GM12878 (cell line): Measurements from ENCODE around the gene JAG1. TPM values are rescaled to one million over a fixed set of nuclear protein-coding genes. Genes with fewer than 3 reads are reported as not detected.

Source experiments
- ATAC-seq: fragments of 200-7000 bp; cut with Tn5 transposase; 3 replicates; pipeline ENCODE4 v1.9.1; 2020; ENCODE audit warnings: mild to moderate bottlenecking, moderate library complexity
- BruUV-seq: library from RNA; stranded (reverse); fragments of 400-500 nt; replicated peaks from 2 replicates; lab custom pipeline; 2021; lab: Mats Ljungman, UMichigan
- CTCF ChIA-PET: fragments of 300-600 bp; sonication (Branson Sonifier 250); formaldehyde crosslinking; extraction: SDS; loops from one replicate; lab custom pipeline; 2021; ENCODE audit warnings: inconsistent platforms; lab: Yijun Ruan, JAX
- POLR2A ChIA-PET: fragments of 350-600 bp; formaldehyde crosslinking; extraction: SDS; loops from one replicate; lab custom pipeline; 2021; ENCODE audit warnings: inconsistent platforms; lab: Charles Lee
- RAD21 ChIA-PET: fragments of 300-600 bp; sonication (Branson Sonifier 250); formaldehyde crosslinking; loops from one replicate; lab custom pipeline; 2023; ENCODE audit warnings: antibody characterized with exemption; ENCODE audit not compliant: unreplicated experiment; lab: Charles Lee
- SMC1A ChIA-PET: fragments of 300-600 bp; sonication (Branson Sonifier 250); formaldehyde crosslinking; loops from one replicate; lab custom pipeline; 2023; ENCODE audit not compliant: unreplicated experiment, uncharacterized antibody; lab: Charles Lee
- DNase-seq: peaks from one replicate; pipeline ENCODE4 v3.0.0-alpha.2; 2011; ENCODE audit warnings: low read depth, low spot score
- FAIRE-seq: peaks from 3 replicates; lab custom pipeline; 2011; peaks lifted over from hg19 to GRCh38; lab: Jason Lieb, UNC
- H2AFZ ChIP-seq: 2 replicates; pipeline ENCODE4 v1.6.0; 2011; ENCODE audit warnings: low read depth, low read length, control low read depth; ENCODE audit not compliant: control insufficient read depth
- H3K27ac ChIP-seq: 2 replicates; pipeline ENCODE4 v1.5.1; 2011; ENCODE audit warnings: control low read depth; ENCODE audit not compliant: control insufficient read depth, insufficient read depth
- H3K27me3 ChIP-seq, 2 experiments: replicated peaks in 1 of 2; 2 replicates each; pipeline versions ENCODE4 v1.6.0 to v1.6.1; 2011; ENCODE audit warnings: low read length in 1 of 2; ENCODE audit not compliant: control insufficient read depth in 2 of 2, insufficient read depth in 2 of 2
- H3K36me3 ChIP-seq, 2 experiments: 2 replicates each; pipeline ENCODE4 v1.5.1; 2011; ENCODE audit warnings: low read length in 1 of 2; ENCODE audit not compliant: control insufficient read depth in 2 of 2, insufficient read depth in 2 of 2
- H3K4me1 ChIP-seq: 2 replicates; pipeline ENCODE4 v1.6.1; 2011; ENCODE audit warnings: mild to moderate bottlenecking, low read length, moderate library complexity, mixed read lengths; ENCODE audit not compliant: control insufficient read depth, insufficient read depth
- H3K4me2 ChIP-seq: 2 replicates; pipeline ENCODE4 v1.6.0; 2011; ENCODE audit warnings: control low read depth; ENCODE audit not compliant: control insufficient read depth, insufficient read depth
- H3K4me3 ChIP-seq: fragments of 200-600 bp; sonication (generic); 2 replicates; pipeline ENCODE4 v1.5.1; 2016
- H3K79me2 ChIP-seq: 2 replicates; pipeline ENCODE4 v1.6.0; 2011; ENCODE audit warnings: low read length; ENCODE audit not compliant: control insufficient read depth, insufficient read depth
- H3K9ac ChIP-seq: 2 replicates; pipeline ENCODE4 v1.8.0; 2011; ENCODE audit warnings: low read length, control low read depth, mixed read lengths; ENCODE audit not compliant: control insufficient read depth, insufficient read depth
- H3K9me3 ChIP-seq: replicated peaks from 3 replicates; pipeline ENCODE4 v1.5.1; 2011; ENCODE audit warnings: mild to moderate bottlenecking, low read length; ENCODE audit not compliant: control insufficient read depth, insufficient read depth
- H4K20me1 ChIP-seq: 2 replicates; pipeline ENCODE4 v1.6.0; 2011; ENCODE audit not compliant: control insufficient read depth, insufficient read depth
- BHLHE40 ChIP-seq, 2 experiments: fragments of 450-650 bp in 1 of 2; IDR thresholded peaks; 2 replicates each; pipeline ENCODE4 v1.6.1; 2011 to 2017; ENCODE audit warnings: low read depth in 2 of 2, borderline replicate concordance in 1 of 2, improper control_type of control experiment in 1 of 2, low read length in 1 of 2, mild to moderate bottlenecking in 1 of 2
- CEBPZ ChIP-seq: fragments of 150-350 bp; IDR thresholded peaks from 2 replicates; pipeline ENCODE4 v1.6.1; 2016; ENCODE audit warnings: low read depth, low read length
- CHD4 ChIP-seq: fragments of 200-600 bp; sonication (generic); IDR thresholded peaks from 2 replicates; pipeline ENCODE4 v1.6.1; 2016; ENCODE audit warnings: mild to moderate bottlenecking
- GATAD2B ChIP-seq: fragments of 450-650 bp; conservative IDR thresholded peaks from 2 replicates; pipeline ENCODE4 v1.6.1; 2017; ENCODE audit warnings: low read depth, mild to moderate bottlenecking, moderate library complexity
- HDAC6 ChIP-seq: fragments of 200-600 bp; sonication (generic); IDR thresholded peaks from one replicate; pipeline ENCODE4 v1.8.0; 2017; ENCODE audit warnings: antibody characterized with exemption; ENCODE audit not compliant: unreplicated experiment
- IKZF1 ChIP-seq: fragments of 450-650 bp; conservative IDR thresholded peaks from 2 replicates; pipeline ENCODE4 v1.6.1; 2017; ENCODE audit warnings: antibody characterized with exemption, mild to moderate bottlenecking
- MTA3 ChIP-seq: IDR thresholded peaks from 2 replicates; pipeline ENCODE4 v1.6.1; 2012; ENCODE audit warnings: low read length, inconsistent platforms, borderline replicate concordance
- NFXL1 ChIP-seq: fragments of 450-650 bp; IDR thresholded peaks from 2 replicates; pipeline ENCODE4 v1.6.1; 2017; ENCODE audit warnings: antibody characterized with exemption, mild to moderate bottlenecking, borderline replicate concordance
- POU2F2 ChIP-seq: IDR thresholded peaks from 3 replicates; pipeline ENCODE4 v1.6.1; 2011; ENCODE audit warnings: low read depth, mild to moderate bottlenecking, low read length, borderline replicate concordance
- SKIL ChIP-seq: fragments of 450-650 bp; IDR thresholded peaks from 2 replicates; pipeline ENCODE4 v1.6.1; 2017; ENCODE audit warnings: mild to moderate bottlenecking, low read depth, inconsistent platforms; ENCODE audit not compliant: poor library complexity, severe bottlenecking
- STAT3 ChIP-seq: IDR thresholded peaks from 2 replicates; pipeline ENCODE4 v1.6.1; 2011; ENCODE audit warnings: low read depth, low read length, improper control_type of control experiment
- TCF3 ChIP-seq: IDR thresholded peaks from 2 replicates; pipeline ENCODE4 v1.6.1; 2012; ENCODE audit warnings: low read depth, mild to moderate bottlenecking, low read length, borderline replicate concordance; ENCODE audit not compliant: insufficient read depth
- ZNF24 ChIP-seq: fragments of 450-650 bp; IDR thresholded peaks from 2 replicates; pipeline ENCODE4 v1.6.1; 2017; ENCODE audit warnings: antibody characterized with exemption, mild to moderate bottlenecking
- ZNF384 ChIP-seq: IDR thresholded peaks from 2 replicates; pipeline ENCODE4 v1.6.1; 2012; ENCODE audit warnings: low read depth, mild to moderate bottlenecking, low read length, improper control_type of control experiment, borderline replicate concordance
- WGBS: methylation state at CpG from one replicate; pipeline ENCODE4 v1.1.6; 2016; ENCODE audit warnings: low lambda C conversion rate; ENCODE audit not compliant: insufficient replicate concordance, insufficient coverage; ENCODE audit errors: missing lambda C conversion rate; 5-methylcytosine and 5-hydroxymethylcytosine counted together
- in situ Hi-C: fragments of 300-500 bp; cut with MboI; formaldehyde crosslinking; loops from 9 replicates; pipeline ENCODE4 v1.14.3; 2018; ENCODE audit warnings: mixed read lengths
- intact Hi-C: fragments of 100-400 bp; cut with micrococcal nuclease; formaldehyde crosslinking; loops from one replicate; pipeline ENCODE4 v1.14.2; 2022; ENCODE audit not compliant: unreplicated experiment
- polyA plus RNA-seq, 11 experiments: library from polyadenylated mRNA; depleted of rRNA in 4 of 11; unstranded in 6 of 11; stranded (reverse) in 5 of 11; fragments of >200 nt; fragmentation: Nextera tagmentation in 4 of 11; fragmentation: Illumina TruSeq in 1 of 11; extraction: Ambion mirVana in 4 of 11; extraction: Trizol in 1 of 11; gene quantifications; 1 replicate in 1 of 11; 2 replicates in 10 of 11; pipeline versions ENCODE4 v1.2.1 to v1.2.3, GENCODE V29; 2011 to 2016; ENCODE audit warnings: inconsistent platforms in 2 of 11, missing spikeins in 2 of 11, low read depth in 1 of 11
- total RNA-seq, 4 experiments: library from RNA; depleted of rRNA in 3 of 4; stranded (reverse); fragments of >200 nt in 3 of 4; fragmentation: Illumina TruSeq in 1 of 4; extraction: Trizol in 1 of 4; gene quantifications; 2 replicates each; pipeline versions ENCODE4 v1.2.1 to v1.2.3, GENCODE V29; 2013 to 2021

The JAG1 gene
- total and polyA plus RNA-seq, 10 of the 15 experiments (the other 5 are each of a cell fraction or from before 2014, with no cell fraction given), result 0.66 to 6.9 (median 1.8) TPM

- ChIA-PET RAD21 (no interaction called here), SMC1A (interaction anchor here (0.7 kb wide), 1 partner anchor 18 kb away, joined by 3 read pairs; no protein-coding TSS in a partner anchor), CTCF (no interaction called here), POLR2A (no interaction called here)
- Histone ChIP-seq H3K9ac (no peak overlapping the region), H3K4me1 (no peaks in the 10 kb centered on the region), H3K79me2 (no peaks in the 10 kb centered on the region), H3K9me3 (no peaks in the 10 kb centered on the region; the same call in 1 of the 3 replicates), H3K27ac (no peak overlapping the region), H3K4me2 (no peak overlapping the region), H4K20me1 (no peaks in the 10 kb centered on the region), H3K27me3 (no peaks in the 10 kb centered on the region; a peak in 1 of 4 replicates), H2AFZ (no peak overlapping the region), H3K36me3 (no peaks in the 10 kb centered on the region; a peak in 1 of 4 replicates), H3K4me3 (no peak overlapping the region)
- in situ Hi-C loops (no loop called here), intact Hi-C loops (no loop called here)
- TF ChIP-seq HDAC6 (no peak), MTA3 (no peak), GATAD2B (no peak), CEBPZ (no peak), SKIL (no peak), ZNF384 (no peak), NFXL1 (no peak), BHLHE40 (IDR thresholded peaks at IDR 0.05; ENCODE audit: borderline replicate concordance in 1 of 2, low read depth in 2 of 2, low read length in 1 of 2) (no peak), POU2F2 (no peak), TCF3 (no peak), CHD4 (no peak), IKZF1 (no peak), STAT3 (no peak), ZNF24 (no peak)
- no TSS peak for BruUV-seq
- WGBS, result 21% methylated on average over 7 of the region's 7 CpGs
- no peak for DNase-seq
- no peak for ATAC-seq
- FAIRE-seq, result no peak
These were observed 34.8 kb upstream of the JAG1 start for GRCh38 chr20:10708351-10709185.
